Testis (tissue), 2 donors: ENCODE results near the gene C20orf144.

Experiments used
- CTCF ChIP-seq, 3 experiments: fragments of 450-650 bp in 2 of 3; fragments of 200-600 bp in 1 of 3; sonication (generic) in 1 of 3; IDR thresholded peaks; one replicate each; pipeline ENCODE4 v1.5.1; 2016 to 2019; ENCODE audit warnings: antibody characterized with exemption in 3 of 3, mild to moderate bottlenecking in 2 of 3, moderate library complexity in 1 of 3
- POLR2A ChIP-seq: fragments of 450-650 bp; IDR thresholded peaks from one replicate; pipeline ENCODE4 v1.6.1; 2017; ENCODE audit warnings: antibody characterized with exemption, mild to moderate bottlenecking, moderate library complexity

- no peak for TF ChIP-seq CTCF (IDR thresholded peaks at IDR 0.05)
- TF ChIP-seq POLR2A, result no peak
Measured at GRCh38 chr20:33644313-33645071, 17.6 kb upstream of the C20orf144 start.
